Mucosa of descending colon (tissue), 3 donors: Measurements from ENCODE around the gene RPS18. TPM values are rescaled to one million over a fixed set of nuclear protein-coding genes. Genes with fewer than 3 reads are reported as not detected.

Experiments used
- ATAC-seq: fragments of 200-7000 bp; cut with Tn5 transposase; one replicate; pipeline ENCODE4 v1.9.1; 2020; ENCODE audit warnings: mild to moderate bottlenecking, moderate library complexity
- DNase-seq, 3 donors: peaks; one replicate each; pipeline ENCODE4 v3.0.0-alpha.2; 2020
- H3K36me3 ChIP-seq: fragments of 200-600 bp; one replicate; pipeline ENCODE4 v1.8.0; 2021; ENCODE audit warnings: low read depth, mild to moderate bottlenecking
- H3K4me1 ChIP-seq: fragments of 200-600 bp; one replicate; pipeline ENCODE4 v1.8.0; 2021; ENCODE audit warnings: low read depth, mild to moderate bottlenecking
- H3K4me3 ChIP-seq: fragments of 200-600 bp; one replicate; pipeline ENCODE4 v1.8.0; 2021; ENCODE audit warnings: mild to moderate bottlenecking
- H3K9me3 ChIP-seq: fragments of 200-600 bp; one replicate; pipeline ENCODE4 v1.8.0; 2021; ENCODE audit warnings: mild to moderate bottlenecking
- CTCF ChIP-seq: fragments of 200-600 bp; IDR thresholded peaks from one replicate; pipeline ENCODE4 v1.8.0; 2022; ENCODE audit warnings: antibody characterized with exemption, mild to moderate bottlenecking
- intact Hi-C, 2 donors: fragments of 100-400 bp; cut with DNase I in 1 of 2; cut with micrococcal nuclease in 1 of 2; formaldehyde crosslinking; loops; one replicate each; pipeline versions ENCODE4 v1.11.0 to v1.11.1; 2022; cut with DNase I, micrococcal nuclease
- total RNA-seq, 3 donors: library from RNA; stranded (reverse); fragmentation: NEBNext Ultra II Directional in 2 of 3; extraction: Animal tissue kit (Norgen Biotek cat#: 25700) in 2 of 3; gene quantifications; one replicate each; pipeline versions ENCODE4 v1.2.1 to v1.2.4, GENCODE V29; 2021 to 2023
- donor health status: DM: no; HTN: no; CAD: no; lungs with moderate emphysema.
- donor health status: DM: no; HTN: no; CAD: no.
- donor health status: DM: no; HTN: yes; CAD: no.

RPS18 gene
- total RNA-seq, 3 donors from 2014 or later = 1,579 to 1,936 (median 1,680) TPM

- H3K36me3 ChIP-seq = no peaks in the 10 kb centered on the region
- H3K4me1 ChIP-seq = peaks cover 15% of the 10 kb centered on the region
- intact Hi-C loops = loop anchor here (5.0 to 10.0 kb wide), 3 partner anchors 132 to 234 kb away; no protein-coding TSS in a partner anchor
- H3K4me3 ChIP-seq = peak overlapping the region; percentile 7
- peak; percentile 98 to 99 (median 99) for DNase-seq
- TF ChIP-seq CTCF = no peak
- peak; percentile 95 for ATAC-seq
- no peaks in the 10 kb centered on the region for H3K9me3 ChIP-seq
Observed at GRCh38 chr6:33248932-33249731, 22.7 kb upstream of the RPS18 start.

GRCh38 chr6:33249732-33250630 is 21.9 kb upstream of the RPS18 start:
- DNase-seq (peak; percentile 17 to 53 (median 37)), ATAC-seq (peak; percentile 0)
- no peak for TF ChIP-seq CTCF
- Histone ChIP-seq H3K4me3 (no peak overlapping the region), H3K4me1 (peaks cover 15% of the 10 kb centered on the region), H3K9me3 (no peaks in the 10 kb centered on the region), H3K36me3 (no peaks in the 10 kb centered on the region)
- intact Hi-C loops = loop anchor here (5.0 to 10.0 kb wide), 3 partner anchors 133 to 235 kb away; no protein-coding TSS in a partner anchor

DNA sequence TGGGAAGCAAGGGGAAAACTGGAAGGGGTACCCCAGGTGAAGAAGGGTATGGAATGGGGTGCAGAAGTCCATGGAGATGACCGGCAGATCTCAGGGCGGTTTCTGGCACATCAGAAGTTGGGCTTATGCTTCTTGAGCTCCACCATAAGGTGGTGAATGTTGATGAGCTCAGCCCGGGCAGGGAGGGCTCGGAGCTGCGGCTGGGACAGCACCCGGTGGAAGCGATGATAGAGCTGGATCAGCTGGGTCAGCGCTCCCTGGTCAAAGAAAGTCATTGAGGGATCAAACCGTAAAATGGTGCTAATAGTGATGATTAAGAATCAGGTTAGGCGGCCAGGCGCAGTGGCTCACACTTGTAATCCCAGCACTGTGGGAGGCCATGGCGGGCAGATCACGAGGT is 21.1 kb upstream of the RPS18 start:
- DNase-seq = no peak
- ATAC-seq = no peak
- intact Hi-C loops = no loop called here

DNA sequence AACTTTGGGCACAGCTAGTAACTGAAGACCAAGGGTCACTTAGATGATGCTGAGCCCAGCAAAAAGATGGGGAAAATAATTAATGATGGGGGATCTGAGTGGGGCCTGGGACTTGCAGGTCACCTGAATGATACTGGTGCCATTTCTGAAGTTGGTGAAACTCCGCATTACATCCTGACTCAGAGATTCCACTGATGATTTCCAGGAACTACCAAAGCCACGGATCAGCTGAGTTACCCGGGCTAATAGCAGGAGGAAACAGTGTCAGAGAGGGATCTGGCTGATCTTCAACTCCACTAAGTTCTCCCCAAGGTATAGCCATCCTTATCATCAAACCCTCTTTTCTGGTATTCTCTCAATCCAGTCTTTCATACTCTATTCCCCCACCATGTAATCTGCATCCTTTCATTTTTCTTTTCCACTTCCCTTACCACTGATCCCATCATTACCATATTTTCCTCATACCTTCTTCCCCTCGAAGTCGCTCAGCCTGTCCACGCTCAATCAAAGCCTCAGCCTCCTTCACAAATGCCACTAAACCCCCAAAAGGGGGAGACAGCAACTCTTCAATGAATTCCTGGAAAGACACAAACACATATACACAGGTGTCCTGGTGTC is 20.4 kb upstream of the RPS18 start:
- peaks cover 15% of the 10 kb centered on the region for H3K4me1 ChIP-seq
- no peak for TF ChIP-seq CTCF
- H3K4me3 ChIP-seq = no peak overlapping the region
- DNase-seq (no peak), ATAC-seq (no peak)
- H3K36me3 ChIP-seq = no peaks in the 10 kb centered on the region
- H3K9me3 ChIP-seq = no peaks in the 10 kb centered on the region
- intact Hi-C loops = no loop called here

More for the DNA sequence above, 21.1 kb upstream of the RPS18 start:
- Histone ChIP-seq H3K36me3 (no peaks in the 10 kb centered on the region), H3K9me3 (no peaks in the 10 kb centered on the region), H3K4me3 (no peak overlapping the region), H3K4me1 (peaks cover 15% of the 10 kb centered on the region)
- TF ChIP-seq CTCF = no peak

DNA sequence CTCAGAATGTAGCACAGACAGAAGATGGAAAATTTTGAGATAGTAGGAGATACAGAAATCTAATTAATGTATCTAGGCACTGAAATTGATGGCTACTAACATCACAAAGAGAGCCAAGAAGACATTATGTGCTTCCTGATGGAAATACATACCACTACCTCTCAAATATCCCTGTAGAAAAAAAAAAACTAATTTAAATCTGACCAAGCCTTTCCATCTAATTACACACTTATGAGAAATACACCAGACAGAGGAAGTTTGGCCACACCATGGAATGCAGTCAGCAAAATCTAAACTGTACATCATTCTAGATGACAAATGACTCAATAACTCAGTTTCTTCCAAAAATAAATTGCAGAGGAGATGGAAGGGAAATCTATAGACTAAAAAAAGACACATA is 19.1 kb upstream of the RPS18 start:
- ATAC-seq (no peak), DNase-seq (no peak)
- H3K4me1 ChIP-seq = peaks cover 15% of the 10 kb centered on the region
- H3K9me3 ChIP-seq = no peaks in the 10 kb centered on the region
- H3K36me3 ChIP-seq = no peaks in the 10 kb centered on the region
- no peak for TF ChIP-seq CTCF
- H3K4me3 ChIP-seq = no peak overlapping the region
- intact Hi-C loops = no loop called here
